Measurements from ENCODE around the gene BIRC7.

- no peak for TF ChIP-seq POLR2A (IDR thresholded peaks at IDR 0.05; ENCODE audit: low read depth, low read length)
- no peak for TF ChIP-seq TAF1 (IDR thresholded peaks at IDR 0.05; ENCODE audit: borderline replicate concordance, low read depth, low read length)
Observed at GRCh38 chr20:63226042-63226943, 9.4 kb upstream of the BIRC7 start.
